NK-92 treated with Interleukin-12 subunit alpha and Interleukin-12 subunit beta, amount 100 ng/mL, for 24 hours (cell line): ENCODE measurements around the gene DOK6.
"Not testable (repeated sequence)": the region's sequence is repeated elsewhere in the genome, so short reads cannot be mapped to it uniquely, and the experiment has no call there.

ENCODE experiments used
- DNase-seq: peaks from one replicate; lab custom pipeline; 2025; lab: John Stamatoyannopoulos, UW

DOK6 gene

DNA sequence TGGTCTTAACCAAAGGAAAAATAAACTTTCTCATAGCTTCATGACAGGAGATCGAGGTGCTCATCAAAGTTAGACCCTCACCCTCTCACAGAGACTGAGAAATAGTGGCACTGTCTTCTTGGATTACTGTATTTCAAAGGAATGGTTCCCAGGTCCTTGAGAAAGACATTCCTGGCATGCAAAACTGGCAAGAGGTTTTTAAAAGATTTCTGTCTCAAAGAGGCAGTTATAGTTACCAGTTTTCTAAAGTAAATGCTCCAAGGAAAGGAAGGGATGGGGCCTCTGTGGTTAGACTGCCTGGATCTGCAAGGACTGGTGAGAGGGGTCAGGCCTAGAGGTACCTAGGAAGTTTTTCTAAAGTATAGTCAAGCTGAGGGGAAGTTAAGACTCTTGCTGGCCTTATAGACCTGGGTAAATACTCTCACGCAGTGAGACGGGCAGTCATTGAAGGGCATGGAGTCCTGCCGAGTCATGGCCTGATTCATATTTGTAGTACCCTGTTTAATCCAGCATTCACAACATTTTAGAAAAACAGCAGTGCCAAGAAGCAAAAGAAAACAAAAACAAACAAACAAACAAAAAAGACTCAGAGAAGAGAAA lies 226.1 kb downstream of the DOK6 start:
- no peak for DNase-seq

DNA sequence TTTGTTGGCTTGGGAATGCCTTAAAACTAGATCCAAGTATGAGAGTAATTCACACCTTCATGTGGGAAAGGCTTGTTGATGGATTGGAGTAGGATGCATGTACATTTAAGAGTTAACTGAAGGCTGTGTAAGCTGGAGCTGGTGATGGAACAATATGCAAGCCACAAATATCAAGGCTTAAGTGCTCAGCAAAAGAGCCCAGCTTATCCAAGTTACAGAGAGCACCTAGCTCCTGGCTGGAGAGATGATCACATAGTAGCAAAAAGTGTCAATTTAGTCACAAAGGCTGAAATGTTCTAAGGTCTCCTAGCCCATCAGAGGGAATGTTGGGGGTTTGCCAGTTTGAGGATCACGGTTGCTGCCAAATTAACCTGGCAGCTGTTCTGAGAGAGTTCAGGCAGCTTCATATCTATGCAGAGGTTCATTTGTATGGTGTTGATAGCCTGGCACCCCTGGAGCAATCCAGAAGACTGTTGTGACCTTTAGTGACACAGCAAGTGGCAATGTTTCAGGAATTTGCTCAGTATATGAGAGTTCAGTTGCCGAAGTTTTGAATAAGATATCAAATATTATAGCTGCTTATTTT lies 228.2 kb downstream of the DOK6 start:
- no peak for DNase-seq

DNA sequence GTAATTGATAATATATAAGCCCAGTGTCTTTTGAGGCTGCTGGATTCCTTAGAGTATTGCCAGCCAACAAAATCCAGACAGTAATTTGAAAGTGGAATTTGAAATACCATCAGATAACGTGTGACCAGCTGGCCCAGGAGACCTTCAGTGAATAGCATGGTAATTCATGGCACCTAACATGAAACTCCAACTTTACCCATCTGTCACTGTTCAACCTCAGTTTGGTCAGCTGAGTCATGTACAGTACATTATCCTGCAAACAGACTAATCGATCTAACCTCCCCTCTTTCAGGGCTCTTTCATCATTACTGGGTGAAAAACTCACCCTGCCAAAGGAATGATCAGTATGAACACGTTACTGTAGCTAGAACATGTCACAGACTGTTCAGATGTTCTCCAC lies 230.6 kb downstream of the DOK6 start:
- DNase-seq: no peak

DNA sequence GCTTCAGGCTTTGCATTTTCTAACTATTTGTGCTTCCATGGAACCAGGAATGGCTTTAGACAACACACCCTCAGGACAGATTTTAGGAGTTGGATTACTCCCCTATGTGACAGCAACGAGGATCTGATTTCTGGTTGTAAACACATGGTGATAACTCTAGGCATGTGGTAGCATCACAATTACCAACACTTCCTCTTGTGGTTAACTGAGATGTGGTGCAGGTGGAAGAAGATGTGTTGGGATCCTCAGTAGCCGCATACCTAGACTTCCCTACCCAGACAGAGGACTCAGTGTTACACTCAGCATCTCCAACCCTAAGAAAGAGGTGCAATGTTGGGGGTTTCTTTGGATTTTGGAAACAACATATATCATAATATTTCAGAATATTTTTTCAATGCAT lies 234.8 kb downstream of the DOK6 start:
- no peak for DNase-seq

DNA sequence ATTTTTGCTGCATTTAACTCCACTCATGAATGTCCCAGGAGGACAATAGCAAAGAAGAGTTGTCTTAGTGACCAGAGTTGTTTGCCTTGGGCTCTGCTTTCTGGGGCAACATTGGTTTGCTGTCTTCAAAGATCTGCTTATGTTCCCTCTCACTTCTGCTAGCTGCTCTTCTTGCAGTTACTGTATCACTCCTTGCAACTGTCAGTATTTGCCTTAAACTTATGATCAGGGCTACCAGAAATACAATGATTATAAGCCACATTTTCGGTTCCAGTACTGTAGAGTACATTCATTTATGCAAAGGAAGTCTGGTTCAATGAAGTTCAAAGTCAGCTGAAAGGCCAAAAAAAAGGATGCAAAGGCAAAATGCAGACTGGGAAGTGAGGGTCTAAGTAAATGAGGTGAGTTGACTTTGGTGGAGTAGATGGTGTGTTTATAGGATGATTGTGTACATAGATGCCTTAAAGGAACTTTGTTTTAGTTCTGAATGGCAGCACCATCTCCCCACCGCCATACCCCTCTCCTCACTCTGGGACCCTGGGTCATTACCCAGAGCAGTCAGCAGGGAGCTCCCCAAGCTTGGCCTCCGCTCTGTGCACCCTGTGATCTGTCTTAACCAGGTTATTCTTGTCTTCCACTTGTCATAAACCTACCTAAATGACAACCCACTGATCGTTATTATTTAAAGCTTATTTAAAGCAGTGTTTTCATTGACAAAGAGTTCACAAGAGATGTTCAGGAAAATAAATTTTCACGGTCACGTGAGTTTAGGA lies 236.0 kb downstream of the DOK6 start:
- no peak for DNase-seq

DNA sequence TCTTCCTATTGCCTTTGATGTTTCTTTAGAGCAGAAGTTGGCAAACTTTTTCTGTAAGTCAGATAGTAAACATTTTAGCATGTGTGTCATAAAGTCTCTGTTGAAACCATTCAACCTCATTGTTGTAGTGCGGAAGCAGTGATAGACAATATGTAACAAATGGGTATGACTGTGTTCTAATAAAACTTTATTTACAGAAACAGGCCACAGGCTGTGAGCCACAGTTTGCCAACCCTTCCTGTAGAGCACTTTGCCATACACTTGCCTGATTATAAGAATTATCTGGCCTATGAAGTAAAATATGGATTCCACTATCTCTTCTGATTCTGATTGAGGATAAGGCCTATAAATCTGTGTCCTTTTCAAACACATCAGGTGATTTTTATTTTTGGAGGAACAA lies 237.4 kb downstream of the DOK6 start:
- DNase-seq: no peak

DNA sequence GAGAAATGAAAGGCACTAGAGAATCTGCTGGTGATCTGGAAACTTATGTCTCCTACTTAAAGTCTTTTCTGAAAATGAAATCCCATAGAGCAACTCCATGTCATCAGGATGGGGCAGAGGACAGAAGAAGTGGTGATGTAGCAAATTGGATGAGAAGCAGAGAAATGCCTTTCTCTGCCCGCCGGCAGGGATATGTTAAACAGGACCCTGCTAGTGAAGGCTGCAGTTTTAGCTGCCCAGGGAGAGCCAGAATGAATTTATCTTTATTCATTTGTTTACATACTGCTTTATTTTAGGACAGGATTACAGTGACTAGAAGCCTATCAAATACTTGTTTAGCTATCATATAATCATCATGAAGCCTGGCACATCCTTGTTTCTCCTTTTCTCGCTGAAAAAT lies 247.0 kb downstream of the DOK6 start:
- DNase-seq: no peak

DNA sequence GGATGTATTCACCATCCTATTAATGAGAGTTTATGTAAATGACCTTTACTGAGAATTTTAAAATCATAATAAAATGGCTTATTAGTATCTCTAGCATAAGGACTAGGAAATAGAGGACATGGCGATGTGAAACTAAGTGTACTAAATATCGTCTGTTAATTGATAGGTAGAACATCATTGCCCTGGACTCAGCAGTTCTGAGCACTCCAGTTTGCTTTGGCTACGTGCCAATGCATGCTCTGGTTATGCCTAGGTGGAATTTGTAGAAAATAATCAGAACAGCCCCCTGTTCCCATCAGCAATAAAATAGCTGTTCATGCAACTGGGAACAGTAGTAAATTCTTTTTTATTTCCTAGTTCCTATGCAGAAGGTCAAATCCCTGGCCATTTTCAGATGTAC lies 247.8 kb downstream of the DOK6 start:
- DNase-seq: no peak

DNA sequence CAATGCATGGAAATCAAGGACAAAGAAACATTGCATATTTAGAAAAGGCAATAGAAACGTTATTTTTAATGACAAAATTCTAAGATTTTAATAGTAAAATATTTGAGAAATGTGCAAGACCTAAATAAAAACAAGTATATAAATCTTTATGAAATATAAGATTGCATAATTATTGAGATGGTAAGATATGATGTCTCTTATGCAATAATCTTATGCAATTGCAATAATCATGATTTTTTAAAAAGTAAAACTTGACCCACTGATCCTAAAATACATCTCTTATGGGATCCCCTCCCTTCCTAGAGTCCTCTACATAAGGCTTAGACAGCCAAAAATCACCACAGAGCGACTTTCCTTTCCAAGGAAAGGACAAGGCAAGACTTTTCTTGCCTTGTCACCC lies 249.0 kb downstream of the DOK6 start:
- no peak for DNase-seq

DNA sequence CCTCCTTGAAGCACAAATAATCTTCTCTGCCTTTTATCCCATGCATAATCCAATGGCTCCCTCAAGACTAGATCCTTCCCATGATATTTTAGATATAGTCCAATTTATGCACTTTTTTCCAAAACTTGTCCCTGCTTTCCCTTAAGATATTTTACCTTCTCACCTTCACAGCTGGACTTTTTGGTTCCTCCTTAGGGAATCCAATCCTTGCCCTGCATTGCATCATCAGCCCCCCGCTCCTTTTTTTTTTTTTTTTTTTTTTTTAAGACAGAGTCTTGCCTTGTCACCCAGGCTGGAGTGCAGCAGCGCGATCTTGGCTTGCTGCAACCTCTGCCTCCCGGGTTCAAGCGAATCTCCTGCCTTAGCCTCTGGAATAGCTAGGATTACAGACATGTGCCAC lies 250.6 kb downstream of the DOK6 start:
- DNase-seq: no peak

DNA sequence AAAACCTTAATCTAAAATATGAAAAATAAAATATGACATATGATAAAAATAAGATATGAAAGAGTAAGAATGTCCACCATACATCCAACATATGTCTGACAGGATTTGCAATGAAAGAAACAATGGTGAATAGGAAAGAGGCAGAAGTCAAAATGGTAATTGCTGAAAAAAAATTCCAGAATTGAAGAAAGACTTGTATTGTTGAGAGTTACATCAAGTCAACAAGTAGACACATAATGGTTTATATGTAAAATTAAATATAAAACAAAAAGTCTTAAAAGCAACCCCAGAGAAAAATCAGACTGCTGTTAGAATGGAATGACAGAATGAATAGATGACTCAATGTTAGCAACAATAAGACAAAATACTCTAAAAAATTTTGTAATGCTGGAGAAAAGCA lies 255.1 kb downstream of the DOK6 start:
- DNase-seq: no peak

DNA sequence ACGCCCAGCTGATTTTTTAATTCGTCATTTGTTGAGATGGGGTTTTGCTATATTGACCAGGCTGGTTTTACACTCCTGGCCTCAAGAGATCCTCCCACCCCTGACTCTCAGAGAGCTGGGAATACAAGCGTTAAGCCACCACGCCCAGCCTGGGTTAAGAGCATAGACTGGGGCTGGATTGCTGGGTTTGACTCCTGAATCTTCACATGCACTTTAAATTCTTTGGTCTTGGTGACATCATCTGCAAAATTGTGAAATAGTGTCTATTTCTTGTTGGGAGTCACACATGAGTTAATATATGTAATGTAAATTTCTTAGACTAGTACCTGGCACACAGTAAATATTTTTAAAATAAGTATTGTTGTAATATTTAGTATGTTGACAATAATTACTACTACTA lies 257.4 kb downstream of the DOK6 start:
- no peak for DNase-seq

DNA sequence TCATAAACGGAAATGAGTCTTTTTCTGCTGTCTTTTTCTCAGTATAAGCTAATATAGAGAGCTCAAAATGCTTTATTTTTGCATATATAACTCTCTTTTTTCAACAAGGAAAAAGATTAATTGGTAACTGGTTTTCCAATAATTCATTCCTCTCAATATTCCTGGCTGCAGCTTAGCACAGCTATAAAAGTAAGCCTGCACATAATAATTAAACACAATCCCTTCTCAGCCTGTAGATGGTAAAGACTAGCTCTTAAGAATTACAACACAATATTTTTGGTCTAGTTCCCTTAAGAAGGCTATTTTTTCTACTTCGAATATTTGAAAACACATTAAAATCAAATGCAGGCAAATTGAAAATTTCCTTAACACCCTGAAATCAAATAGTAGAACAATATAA lies 258.0 kb downstream of the DOK6 start:
- no peak for DNase-seq

DNA sequence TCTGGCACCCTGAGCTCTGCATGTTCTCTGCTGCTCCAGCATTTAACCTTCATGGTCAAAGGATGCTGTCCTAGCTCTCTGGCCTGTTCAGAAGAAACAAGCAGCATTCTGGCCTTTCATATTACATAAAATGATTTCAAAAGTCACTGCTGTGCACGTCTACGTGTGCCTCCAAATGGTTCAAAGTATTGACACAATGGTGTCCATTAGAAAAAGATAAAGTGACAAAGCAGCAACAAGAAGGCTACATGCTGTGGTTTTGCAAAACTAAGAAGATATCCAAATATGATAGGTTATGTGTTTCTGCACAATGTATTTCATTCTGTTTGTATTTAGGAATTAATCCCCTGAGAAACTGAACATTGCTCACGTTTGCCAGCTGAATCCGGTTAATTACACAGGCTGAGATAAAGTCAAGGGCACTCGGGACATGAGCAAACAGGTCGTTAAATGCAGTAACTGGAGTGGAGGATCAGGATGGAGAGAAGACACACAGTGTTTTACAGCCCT lies 258.5 kb downstream of the DOK6 start:
- DNase-seq: no peak

DNA sequence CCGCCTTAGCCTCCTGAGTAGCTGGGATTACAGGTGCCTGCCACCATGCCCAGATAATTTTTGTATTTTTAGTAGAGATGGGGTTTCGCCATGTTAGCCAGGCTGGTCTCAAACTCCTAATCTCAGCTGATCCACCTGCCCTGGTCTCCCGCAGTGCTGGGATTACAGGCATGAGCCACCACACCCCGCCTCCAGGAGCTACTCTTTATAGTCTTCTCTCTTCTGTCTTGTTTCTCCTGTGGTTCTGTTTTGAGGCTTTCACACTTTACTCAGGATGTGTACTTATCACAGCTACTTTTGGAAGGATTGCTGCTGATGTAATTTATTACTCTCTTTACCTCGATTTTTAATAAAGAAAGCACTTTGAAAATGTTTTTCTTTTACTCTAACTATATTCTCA lies 261.4 kb downstream of the DOK6 start:
- not testable (repeated sequence) for DNase-seq

DNA sequence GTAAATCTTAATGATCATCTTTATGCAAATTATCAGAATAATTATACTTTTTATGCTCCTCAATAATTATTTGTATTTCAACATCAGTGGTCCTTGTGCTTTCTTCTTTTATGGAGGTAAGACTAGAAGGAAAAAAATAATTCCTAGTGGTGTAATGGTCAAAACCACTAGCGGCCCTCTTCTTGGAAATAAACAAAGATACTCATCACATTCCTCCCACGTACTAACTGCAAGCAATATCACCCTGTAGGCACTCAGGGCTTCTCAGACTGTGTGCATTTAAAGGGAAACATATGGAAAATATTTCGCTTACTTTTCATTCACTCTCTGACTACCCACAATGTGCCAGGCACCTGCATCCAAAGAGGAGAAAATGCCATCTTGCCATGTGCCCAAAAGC lies 263.7 kb downstream of the DOK6 start:
- DNase-seq: no peak

DNA sequence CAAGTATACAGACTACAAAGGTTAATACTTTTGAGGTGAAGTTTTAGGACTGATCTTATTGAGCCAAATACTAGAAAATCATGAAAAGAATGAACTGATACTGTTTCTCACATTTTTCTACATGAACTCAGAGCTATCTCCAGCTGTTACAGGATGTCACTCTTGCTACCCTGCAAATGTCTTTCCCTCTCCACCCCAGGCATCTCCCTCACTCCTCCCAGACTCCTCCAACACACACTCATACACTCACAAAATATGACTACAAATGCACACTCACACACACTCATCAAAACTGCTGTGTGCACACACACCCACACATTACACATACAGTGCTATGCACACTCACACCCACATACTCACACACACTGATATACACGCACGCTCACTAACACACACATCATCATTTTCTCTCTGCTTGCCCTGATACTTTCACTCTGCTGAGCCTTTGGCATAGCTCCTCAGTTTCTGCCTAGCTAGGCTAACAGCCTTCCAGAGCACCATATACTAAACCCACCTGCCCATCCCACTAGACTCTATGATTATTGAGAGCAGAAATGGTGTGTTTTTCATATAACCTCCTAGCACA lies 273.7 kb downstream of the DOK6 start:
- no peak for DNase-seq

DNA sequence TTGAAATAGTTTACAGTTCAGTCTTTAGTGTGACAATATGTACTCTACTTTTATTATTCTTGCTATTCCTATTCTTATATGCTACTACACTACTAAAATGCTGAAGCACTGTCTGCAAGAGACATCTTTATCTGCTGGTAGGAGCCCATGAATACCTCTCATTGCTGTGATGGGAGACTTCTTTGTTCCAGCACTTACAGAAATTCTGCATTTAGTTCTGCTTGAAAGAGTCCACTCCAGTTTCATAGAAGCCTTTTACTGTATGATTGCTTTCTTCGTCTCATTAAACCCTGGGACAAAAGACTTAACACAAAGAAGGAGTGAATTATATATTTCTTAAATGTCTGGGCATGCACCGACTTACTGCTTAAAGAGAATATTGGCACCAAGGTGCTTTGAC lies 274.3 kb downstream of the DOK6 start:
- DNase-seq: no peak

DNA sequence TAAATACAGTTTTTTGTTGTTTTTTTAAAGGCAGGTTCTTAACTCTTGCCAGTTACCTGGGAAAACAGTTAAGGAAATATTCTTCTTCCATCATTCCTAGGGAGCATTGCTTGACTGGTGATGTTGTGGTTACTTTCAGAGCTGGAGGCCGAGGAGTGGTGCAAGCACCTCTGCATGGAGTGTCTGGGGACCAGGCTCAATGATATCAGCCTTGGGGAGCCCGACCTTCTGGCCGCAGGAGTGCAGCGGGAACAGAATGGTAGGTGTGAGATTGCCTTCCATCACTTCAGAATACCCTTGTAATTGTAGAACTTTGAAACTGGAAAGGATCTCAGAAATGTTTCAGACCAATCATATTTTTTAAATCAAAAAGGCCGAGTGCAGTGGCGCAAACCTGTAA lies 276.9 kb downstream of the DOK6 start:
- DNase-seq: no peak

DNA sequence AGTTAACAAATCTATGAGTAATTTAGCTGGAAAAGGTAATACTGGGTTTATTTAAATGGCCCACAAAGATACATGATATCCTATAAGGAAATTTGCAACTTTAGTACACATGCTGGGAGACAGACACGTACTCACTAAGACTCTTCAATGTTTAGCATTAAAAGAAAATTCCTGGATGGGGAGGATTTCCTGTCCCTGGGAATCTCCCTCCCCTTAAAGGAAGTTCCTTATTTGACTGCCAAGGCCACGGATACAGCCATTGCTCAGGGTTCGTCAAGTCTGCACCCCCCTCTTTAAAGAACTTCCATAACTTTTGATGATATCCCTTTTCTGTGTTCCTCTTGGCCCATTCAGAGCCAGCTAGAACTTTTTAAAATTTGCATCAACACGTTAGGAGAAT lies 279.4 kb downstream of the DOK6 start:
- no peak for DNase-seq

DNA sequence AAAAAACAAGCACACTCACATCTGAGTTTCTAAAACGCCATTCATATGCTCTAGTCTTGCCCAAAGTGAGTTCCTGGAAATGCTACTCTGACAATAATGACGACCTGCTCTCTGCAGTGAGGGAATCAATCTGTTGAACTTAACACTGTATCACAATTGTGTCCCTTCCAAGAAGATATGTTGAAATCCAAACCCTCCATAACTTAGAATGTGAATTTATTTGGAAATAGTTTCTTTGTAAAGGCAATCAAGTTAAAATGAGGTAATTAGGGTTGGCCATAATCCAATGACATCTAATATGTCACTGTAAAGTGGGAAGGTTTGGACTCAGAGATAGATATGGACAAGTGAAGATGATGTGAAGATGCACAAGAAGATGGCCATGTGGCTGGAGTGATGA lies 282.5 kb downstream of the DOK6 start:
- no peak for DNase-seq

DNA sequence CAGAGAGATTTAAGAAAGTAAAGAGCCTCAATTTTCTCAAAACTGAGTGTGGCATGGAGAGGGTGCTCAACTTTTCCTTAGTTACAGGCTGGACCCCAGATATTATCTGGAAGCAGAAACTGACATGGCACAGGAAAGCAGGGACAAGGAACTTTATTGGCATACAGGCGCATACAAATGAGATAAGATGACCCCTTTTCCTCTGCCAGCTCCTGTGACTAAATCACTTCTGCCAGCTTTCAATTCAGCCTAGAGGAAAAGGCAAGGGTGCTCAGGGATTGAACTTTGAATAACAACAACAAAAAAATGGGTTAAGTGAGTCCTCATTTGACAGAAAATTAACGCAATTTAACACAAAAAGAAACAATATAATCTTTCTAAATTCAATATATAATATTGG lies 284.1 kb downstream of the DOK6 start:
- DNase-seq: no peak

DNA sequence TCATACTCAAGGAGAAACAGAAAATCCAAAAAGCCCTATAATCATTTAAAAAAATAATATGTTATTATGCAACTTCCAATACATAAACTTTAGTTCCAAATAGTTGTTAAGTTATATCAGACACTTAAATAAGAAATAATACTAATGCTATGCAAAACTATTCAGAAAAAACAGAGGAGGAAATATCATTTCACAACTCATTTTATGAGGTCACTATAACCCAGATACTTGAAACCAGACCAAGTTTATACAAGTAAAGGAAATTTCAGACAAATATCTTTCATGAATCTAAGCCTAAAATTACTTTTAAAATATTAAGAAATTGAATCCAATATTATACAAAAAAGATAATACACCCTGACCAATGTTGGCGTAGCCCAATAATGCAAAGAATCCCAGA lies 286.2 kb downstream of the DOK6 start:
- no peak for DNase-seq
